ENCODE data around the gene SCAP.

- TF ChIP-seq EZH2 (IDR thresholded peaks at IDR 0.05) (no peak), POLR2AphosphoS5 (IDR thresholded peaks at IDR 0.05; ENCODE audit: borderline replicate concordance, low read depth, low read length) (no peak), FOXP2 (optimal IDR thresholded peaks at IDR 0.05; ENCODE audit: control extremely low read depth, extremely low read length, insufficient read depth) (no peak)
Measured at GRCh38 chr3:47455806-47456452, 19.8 kb downstream of the SCAP start.

Data from SK-N-MC (cell line).